HepG2 (cell line): Measurements from ENCODE around the gene TMEM214. TPM values are rescaled to one million over a fixed set of nuclear protein-coding genes. Genes with fewer than 3 reads are reported as not detected.

Experiments used
- AKAP8 ChIP-seq: sonication (generic); formaldehyde crosslinking; IDR thresholded peaks from 2 replicates; pipeline ENCODE4 v1.5.1; 2020; ENCODE audit warnings: mild to moderate bottlenecking, missing genetic modification reagents
- FOXM1 ChIP-seq: sonication (generic); formaldehyde crosslinking; IDR thresholded peaks from 2 replicates; pipeline ENCODE4 v1.5.0; 2020; ENCODE audit warnings: missing genetic modification reagents
- HDAC1 ChIP-seq: sonication (generic); formaldehyde crosslinking; IDR thresholded peaks from 2 replicates; pipeline ENCODE4 v1.5.1; 2020; ENCODE audit warnings: mild to moderate bottlenecking, missing genetic modification reagents
- IRF9 ChIP-seq: sonication (generic); formaldehyde crosslinking; IDR thresholded peaks from 2 replicates; pipeline ENCODE4 v1.8.0; 2022; ENCODE audit warnings: missing genetic modification reagents, mild to moderate bottlenecking, borderline replicate concordance
- JUNB ChIP-seq: sonication (generic); formaldehyde crosslinking; IDR thresholded peaks from 2 replicates; pipeline ENCODE4 v1.8.0; 2022; ENCODE audit warnings: missing genetic modification reagents, mild to moderate bottlenecking, borderline replicate concordance
- MIER3 ChIP-seq: IDR thresholded peaks from 2 replicates; pipeline ENCODE4 v1.6.1; 2016; ENCODE audit warnings: missing compliant biosample characterization, borderline replicate concordance
- ZBTB20 ChIP-seq: sonication (generic); formaldehyde crosslinking; IDR thresholded peaks from 2 replicates; pipeline ENCODE4 v1.8.1; 2023; ENCODE audit warnings: missing genetic modification reagents, low read depth, mild to moderate bottlenecking, borderline replicate concordance
- ZNF318 ChIP-seq: sonication (generic); formaldehyde crosslinking; IDR thresholded peaks from 2 replicates; pipeline ENCODE4 v1.4.0; 2020; ENCODE audit warnings: mild to moderate bottlenecking, missing genetic modification reagents
- ZNF350 ChIP-seq: sonication (generic); formaldehyde crosslinking; IDR thresholded peaks from 2 replicates; pipeline ENCODE4 v1.4.0; 2020; ENCODE audit warnings: mild to moderate bottlenecking, low read depth, missing genetic modification reagents, borderline replicate concordance
- ZNF501 ChIP-seq: sonication (generic); formaldehyde crosslinking; IDR thresholded peaks from 2 replicates; pipeline ENCODE4 v1.5.1; 2020; ENCODE audit warnings: mild to moderate bottlenecking, moderate library complexity, missing genetic modification reagents
- ZNF746 ChIP-seq: sonication (generic); formaldehyde crosslinking; IDR thresholded peaks from 2 replicates; pipeline ENCODE4 v1.8.0; 2022; ENCODE audit warnings: mild to moderate bottlenecking, missing genetic modification reagents
- polyA plus RNA-seq, 8 experiments: library from polyadenylated mRNA; depleted of rRNA in 3 of 8; stranded (reverse) in 7 of 8; unstranded in 1 of 8; fragments of >200 nt; fragmentation: Illumina TruSeq in 4 of 8; extraction: Trizol in 4 of 8; gene quantifications; 2 replicates each; pipeline versions ENCODE4 v1.2.1 to v1.2.3, GENCODE V29; 2011 to 2016; ENCODE audit warnings: low read depth in 4 of 8, missing spikeins in 1 of 8, mixed read lengths in 1 of 8; ENCODE audit not compliant: insufficient read depth in 1 of 8
- total RNA-seq, 5 experiments: library from RNA; depleted of rRNA; stranded (reverse); fragments of >200 nt; fragmentation: Illumina TruSeq; extraction: Trizol; gene quantifications; 2 replicates each; pipeline ENCODE4 v1.2.3, GENCODE V29; 2016; ENCODE audit warnings: low read depth in 1 of 5
- TF ChIP-seq, protein P1 (sequence below): sonication (generic); formaldehyde crosslinking; IDR thresholded peaks from 2 replicates; pipeline ENCODE4 v1.8.1; 2022; ENCODE audit warnings: mild to moderate bottlenecking, missing genetic modification reagents
- TF ChIP-seq, protein P2 (sequence below): sonication (generic); formaldehyde crosslinking; IDR thresholded peaks from 2 replicates; pipeline ENCODE4 v1.4.0; 2020; ENCODE audit warnings: missing genetic modification reagents

TMEM214 gene
- total and polyA plus RNA-seq, 2 of the 13 experiments (the other 11 are each of a cell fraction or from before 2014, with no cell fraction given): 58.3 to 132 TPM

- TF ChIP-seq FOXM1 (CRISPR knock-in tag): no peak; the same call in 1 of the 2 replicates
- TF ChIP-seq IRF9 (CRISPR knock-in tag): no peak; the same call in 1 of the 2 replicates
- TF ChIP-seq, protein P1, sequence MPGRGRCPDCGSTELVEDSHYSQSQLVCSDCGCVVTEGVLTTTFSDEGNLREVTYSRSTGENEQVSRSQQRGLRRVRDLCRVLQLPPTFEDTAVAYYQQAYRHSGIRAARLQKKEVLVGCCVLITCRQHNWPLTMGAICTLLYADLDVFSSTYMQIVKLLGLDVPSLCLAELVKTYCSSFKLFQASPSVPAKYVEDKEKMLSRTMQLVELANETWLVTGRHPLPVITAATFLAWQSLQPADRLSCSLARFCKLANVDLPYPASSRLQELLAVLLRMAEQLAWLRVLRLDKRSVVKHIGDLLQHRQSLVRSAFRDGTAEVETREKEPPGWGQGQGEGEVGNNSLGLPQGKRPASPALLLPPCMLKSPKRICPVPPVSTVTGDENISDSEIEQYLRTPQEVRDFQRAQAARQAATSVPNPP: peak; percentile 97
- peak; percentile 80 for TF ChIP-seq HDAC1
- TF ChIP-seq ZNF318 (CRISPR knock-in tag): peak; percentile 87; the same call in 1 of the 2 replicates
- peak; percentile 85; the same call in 1 of the 2 replicates for TF ChIP-seq JUNB (CRISPR knock-in tag)
- TF ChIP-seq AKAP8 (CRISPR knock-in tag): peak; percentile 28; the same call in 1 of the 2 replicates
- 0 out of 2 replicates have a peak, but pooled peaks have one; percentile 11 for TF ChIP-seq MIER3
- peak; percentile 85 for TF ChIP-seq ZBTB20 (CRISPR knock-in tag)
- TF ChIP-seq ZNF350 (CRISPR knock-in tag): peak; percentile 70
- peak; percentile 96 for TF ChIP-seq ZNF501
- TF ChIP-seq ZNF746 (CRISPR knock-in tag): peak; percentile 76
- TF ChIP-seq, protein P2, sequence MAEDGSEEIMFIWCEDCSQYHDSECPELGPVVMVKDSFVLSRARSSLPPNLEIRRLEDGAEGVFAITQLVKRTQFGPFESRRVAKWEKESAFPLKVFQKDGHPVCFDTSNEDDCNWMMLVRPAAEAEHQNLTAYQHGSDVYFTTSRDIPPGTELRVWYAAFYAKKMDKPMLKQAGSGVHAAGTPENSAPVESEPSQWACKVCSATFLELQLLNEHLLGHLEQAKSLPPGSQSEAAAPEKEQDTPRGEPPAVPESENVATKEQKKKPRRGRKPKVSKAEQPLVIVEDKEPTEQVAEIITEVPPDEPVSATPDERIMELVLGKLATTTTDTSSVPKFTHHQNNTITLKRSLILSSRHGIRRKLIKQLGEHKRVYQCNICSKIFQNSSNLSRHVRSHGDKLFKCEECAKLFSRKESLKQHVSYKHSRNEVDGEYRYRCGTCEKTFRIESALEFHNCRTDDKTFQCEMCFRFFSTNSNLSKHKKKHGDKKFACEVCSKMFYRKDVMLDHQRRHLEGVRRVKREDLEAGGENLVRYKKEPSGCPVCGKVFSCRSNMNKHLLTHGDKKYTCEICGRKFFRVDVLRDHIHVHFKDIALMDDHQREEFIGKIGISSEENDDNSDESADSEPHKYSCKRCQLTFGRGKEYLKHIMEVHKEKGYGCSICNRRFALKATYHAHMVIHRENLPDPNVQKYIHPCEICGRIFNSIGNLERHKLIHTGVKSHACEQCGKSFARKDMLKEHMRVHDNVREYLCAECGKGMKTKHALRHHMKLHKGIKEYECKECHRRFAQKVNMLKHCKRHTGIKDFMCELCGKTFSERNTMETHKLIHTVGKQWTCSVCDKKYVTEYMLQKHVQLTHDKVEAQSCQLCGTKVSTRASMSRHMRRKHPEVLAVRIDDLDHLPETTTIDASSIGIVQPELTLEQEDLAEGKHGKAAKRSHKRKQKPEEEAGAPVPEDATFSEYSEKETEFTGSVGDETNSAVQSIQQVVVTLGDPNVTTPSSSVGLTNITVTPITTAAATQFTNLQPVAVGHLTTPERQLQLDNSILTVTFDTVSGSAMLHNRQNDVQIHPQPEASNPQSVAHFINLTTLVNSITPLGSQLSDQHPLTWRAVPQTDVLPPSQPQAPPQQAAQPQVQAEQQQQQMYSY (CRISPR knock-in tag): peak; percentile 57; the same call in 1 of the 2 replicates
Measured at GRCh38 chr2:27050996-27051901, 18.5 kb downstream of the TMEM214 start, which contains the start of gene AGBL5 (continued).
